ENCODE data around the gene CTNNBL1.

GRCh38 chr20:37723668-37724067 is 29.8 kb downstream of the CTNNBL1 start:
- TF ChIP-seq SMC3 (IDR thresholded peaks at IDR 0.05; ENCODE audit: low read depth, low read length) = no peak
- TF ChIP-seq CTCF (conservative IDR thresholded peaks at IDR 0.05; ENCODE audit: low read depth, low read length) = no peak
- no peak for TF ChIP-seq RCOR1 (IDR thresholded peaks at IDR 0.05; ENCODE audit: insufficient replicate concordance, low read length)
- no peak for TF ChIP-seq CEBPB (IDR thresholded peaks at IDR 0.05; ENCODE audit: low read depth, low read length)
- TF ChIP-seq BHLHE40 (IDR thresholded peaks at IDR 0.05; ENCODE audit: low read depth, low read length) = no peak
